GM21528 (cell line): Measurements from ENCODE around the gene TTC28.
"Not testable (repeated sequence)": the region's sequence is repeated elsewhere in the genome, so short reads cannot be mapped to it uniquely, and the experiment has no call there.

Experiments
- ATAC-seq: cut with Tn5 transposase; IDR thresholded peaks from one replicate; pipeline ENCODE4 v1.9.1; 2021; ENCODE audit warnings: mild to moderate bottlenecking, moderate library complexity; ENCODE audit not compliant: unreplicated experiment, low FRiP score

Gene TTC28

DNA sequence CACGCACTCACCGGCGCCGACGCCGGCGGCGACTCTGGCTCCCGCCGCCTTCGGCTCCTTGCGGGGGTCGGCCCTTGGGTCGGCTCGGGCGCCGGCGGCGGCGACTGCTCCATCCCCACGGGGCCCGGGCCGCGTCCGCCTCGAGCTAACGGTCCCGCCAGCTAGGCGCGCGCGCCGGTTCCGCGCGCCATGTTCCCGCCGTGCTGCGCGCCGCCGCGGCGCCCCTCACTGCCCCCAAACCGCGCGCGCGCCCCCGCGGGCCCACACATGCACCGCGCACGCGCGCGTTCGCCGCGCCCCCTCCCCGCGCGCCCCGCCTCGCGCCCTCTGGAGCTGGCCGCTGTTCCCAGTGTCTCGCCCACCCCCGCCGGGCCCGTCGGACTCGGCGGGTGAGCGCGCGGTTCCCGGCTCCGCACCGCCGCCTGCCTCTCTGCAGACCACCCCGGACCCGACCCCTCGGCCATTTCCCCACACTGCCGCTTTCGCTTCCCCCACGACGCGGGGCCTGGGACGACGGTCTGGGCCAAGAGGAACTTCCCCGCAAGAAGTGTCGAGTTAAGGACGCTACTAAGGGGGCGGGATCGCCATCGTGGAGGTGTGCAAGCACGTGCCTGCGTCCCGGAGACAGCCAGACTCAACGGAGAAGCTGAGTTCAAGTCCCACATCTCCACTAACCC lies at the start of gene TTC28:
Gene TTC28 (minus strand): TSS at position 230 of the 677 bp plus-strand sequence. CDS start 117 bp downstream, at position 113.
- ATAC-seq = not testable (repeated sequence)

- no peak for ATAC-seq
Measured at GRCh38 chr22:28728621-28729313, 49.1 kb upstream of the TTC28 start.

DNA sequence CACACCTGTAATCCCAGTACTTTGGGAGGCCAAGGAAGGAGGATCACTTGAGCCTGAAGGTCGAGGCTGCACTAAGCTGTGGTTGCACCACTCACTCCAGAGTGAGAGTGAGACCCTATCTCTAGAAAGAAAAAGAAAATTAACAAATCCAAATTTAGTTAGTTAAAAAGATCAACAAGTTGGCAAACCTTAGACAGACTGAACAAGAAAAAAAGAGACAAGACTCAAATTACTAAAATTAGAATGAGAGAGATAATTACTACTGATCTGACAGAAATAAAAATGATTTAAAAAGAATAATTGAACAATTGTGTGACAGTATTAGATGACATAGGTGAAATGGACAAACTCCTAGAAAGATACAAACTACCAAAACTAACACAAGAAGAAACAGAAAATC lies 48.4 kb upstream of the TTC28 start:
- ATAC-seq = no peak

- no peak for ATAC-seq
Measured at GRCh38 chr22:28718044-28718443, 38.4 kb upstream of the TTC28 start.

GRCh38 chr22:28716686-28717085 lies 37.0 kb upstream of the TTC28 start:
- no peak for ATAC-seq

DNA sequence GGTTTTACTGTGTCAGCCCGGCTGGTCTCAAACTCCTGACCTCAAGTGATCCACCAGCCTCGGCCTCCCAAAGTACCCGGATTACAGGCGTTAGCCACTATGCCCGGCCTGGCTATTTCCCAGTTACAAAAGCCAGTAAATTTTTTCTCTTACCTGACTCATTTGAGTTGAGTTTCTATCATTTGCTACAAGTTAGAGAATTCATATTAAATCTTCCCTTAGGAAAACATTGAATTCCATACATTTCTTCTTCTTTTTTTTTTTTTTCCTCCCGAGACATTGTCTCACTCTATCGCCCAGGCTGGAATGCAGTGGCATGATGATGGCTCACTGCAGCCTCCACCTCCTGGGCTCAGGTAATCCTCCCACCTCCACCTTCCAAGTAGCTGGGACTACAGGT lies 36.0 kb upstream of the TTC28 start:
- no peak for ATAC-seq

DNA sequence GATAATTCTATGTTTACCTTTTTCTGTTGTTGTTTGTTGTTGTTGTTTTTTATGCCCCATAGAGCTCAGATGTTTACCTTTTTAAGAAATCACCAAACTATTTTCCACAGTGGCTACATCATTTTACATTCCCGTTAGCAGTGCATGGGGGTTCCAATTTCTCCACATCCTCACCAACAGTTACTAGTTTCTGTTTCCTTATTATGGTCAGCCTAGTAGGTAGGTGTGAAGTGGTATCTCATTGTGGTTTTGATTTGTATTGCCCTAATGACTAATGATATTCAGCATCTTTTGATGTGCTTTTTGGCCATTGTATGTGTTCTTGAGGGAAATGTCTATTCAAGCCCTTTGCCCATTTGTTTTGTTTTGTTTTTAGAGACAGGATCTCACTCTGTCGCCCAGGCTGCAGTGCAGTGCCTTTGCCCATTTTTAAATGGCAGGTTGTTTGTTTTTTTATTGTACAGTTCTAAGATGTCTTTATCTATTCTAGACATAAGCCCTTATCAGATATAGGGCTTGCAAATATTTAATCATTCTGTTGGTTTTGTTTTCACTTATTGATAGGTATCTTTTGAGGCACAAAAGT lies 34.5 kb upstream of the TTC28 start:
- no peak for ATAC-seq

- no peak for ATAC-seq
Measured at GRCh38 chr22:28711820-28712777, 32.5 kb upstream of the TTC28 start.

- no peak for ATAC-seq
Measured at GRCh38 chr22:28711341-28711740, 31.7 kb upstream of the TTC28 start.

DNA sequence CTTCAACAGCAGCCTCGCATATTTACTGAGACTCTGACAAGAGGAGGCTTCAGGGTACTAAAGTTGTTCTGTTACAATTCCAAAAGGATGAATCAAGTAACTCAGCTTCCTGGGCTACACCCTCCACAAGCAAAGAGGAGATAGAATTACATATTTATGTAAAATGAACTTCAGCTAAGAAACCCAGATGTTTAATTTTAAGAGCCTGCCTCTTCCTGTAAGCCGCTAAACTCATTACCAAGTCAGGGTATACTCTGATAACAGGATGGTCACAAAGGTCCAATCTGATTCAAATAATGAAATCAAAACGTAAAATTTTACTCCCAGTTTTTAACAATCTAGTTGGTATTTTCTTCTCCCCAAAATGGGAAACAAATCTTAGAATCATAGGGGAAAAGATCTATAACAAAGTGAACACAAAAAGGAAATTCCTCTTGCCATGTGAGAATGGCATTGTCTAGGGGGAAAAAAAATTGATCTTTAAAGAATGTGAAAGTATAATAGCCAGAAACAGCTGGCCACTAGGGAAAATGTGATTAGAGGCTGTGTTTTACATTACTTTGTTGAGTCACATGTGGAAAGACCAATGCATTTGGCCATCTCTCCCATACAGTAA lies 31.0 kb upstream of the TTC28 start:
- ATAC-seq = no peak

- ATAC-seq = no peak
Measured at GRCh38 chr22:28710107-28710506, 30.5 kb upstream of the TTC28 start.

GRCh38 chr22:28706845-28707244 lies 27.2 kb upstream of the TTC28 start:
- ATAC-seq = no peak

DNA sequence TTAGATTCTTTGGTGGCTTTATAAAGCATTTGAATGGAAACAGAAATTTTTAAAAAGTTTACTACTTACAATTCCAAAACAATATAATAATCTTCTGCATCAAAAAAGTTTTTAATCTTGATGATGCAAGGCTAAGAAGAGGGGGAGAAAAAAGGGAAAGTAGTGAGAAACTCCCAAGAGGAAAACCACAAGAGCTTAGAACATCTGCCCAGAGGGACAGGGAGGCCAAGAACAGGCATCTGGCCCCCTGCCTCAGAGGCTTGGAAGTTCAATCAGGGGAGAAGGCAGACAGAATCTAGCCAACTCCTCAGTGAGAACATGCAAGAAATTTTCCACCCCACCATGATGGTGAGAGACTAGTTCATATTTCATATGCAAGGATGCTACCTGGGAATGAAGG lies 23.8 kb upstream of the TTC28 start:
- no peak for ATAC-seq

- no peak for ATAC-seq
Measured at GRCh38 chr22:28702891-28703290, 23.3 kb upstream of the TTC28 start.

DNA sequence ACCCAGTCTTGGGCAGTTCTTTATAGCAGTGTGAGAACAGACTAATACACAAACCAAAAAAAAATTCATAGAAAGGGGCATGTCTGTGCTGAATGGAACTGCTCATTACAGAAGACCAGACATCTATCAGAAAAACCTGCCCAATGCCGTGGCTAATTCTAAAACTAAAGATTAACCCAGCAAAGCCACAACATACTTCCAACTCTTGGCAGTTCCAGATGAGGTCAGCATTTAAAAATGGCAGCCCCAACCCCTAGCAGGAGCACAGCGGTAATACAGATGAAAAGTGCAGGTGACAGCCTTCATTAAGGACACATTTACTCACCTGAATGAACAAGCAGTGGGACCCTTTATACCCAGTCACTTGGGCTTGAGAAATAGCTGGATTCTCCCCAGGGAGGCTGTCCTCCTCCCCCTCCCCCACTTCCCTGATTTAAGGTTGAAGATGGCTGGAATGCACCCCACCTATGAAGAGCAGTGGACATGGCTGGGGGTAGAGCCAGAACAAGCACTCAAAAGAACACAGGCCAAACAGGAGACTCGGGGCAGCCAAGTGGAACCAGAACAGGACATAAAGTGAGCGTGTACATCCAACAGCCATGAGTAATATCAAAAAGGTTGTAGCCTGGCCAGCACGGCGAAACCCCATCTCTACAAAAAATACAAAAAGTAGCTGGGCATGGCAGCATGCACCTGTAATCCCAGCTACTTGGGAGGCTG lies 13.6 kb upstream of the TTC28 start:
- ATAC-seq = not testable (repeated sequence)

DNA sequence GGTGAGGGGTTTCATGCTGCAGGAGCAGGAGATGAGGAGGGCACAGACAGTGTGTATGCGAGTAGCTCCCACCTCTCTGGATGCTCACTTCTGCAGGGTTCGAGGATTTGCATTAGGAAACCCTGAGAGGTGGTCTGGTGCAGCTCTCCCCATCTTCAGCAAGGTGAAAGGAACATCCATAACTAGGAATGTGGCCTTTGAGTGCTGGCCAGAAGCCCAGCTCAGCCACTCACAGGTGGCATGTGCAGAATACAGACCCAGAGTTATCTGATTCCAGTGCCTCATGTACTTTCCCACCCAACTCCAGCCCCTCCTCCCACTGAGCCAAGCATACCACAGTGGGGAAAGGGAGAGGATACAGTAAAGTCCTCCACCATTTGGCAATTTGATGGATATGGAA lies 10.2 kb upstream of the TTC28 start:
- ATAC-seq = not testable (repeated sequence)

DNA sequence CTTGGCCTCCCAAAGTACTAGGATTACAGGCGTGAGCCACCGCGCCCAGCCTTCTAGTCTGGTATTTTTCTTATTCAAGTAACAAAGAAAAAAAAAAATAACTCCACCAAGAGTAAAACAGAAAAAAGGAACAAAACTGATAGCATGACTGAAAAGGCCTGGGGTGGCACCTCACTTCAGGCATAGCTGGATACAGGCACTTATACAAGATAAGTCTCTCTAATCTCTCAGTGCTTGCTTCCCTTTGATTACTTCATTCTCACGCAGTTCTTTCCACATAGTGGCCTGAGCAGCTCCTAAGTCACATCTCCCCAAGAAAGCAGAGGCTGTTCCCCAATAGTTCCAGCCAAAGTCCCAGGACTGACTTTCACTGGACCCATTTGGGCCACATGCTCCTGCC lies 3.3 kb upstream of the TTC28 start:
- not testable (repeated sequence) for ATAC-seq

DNA sequence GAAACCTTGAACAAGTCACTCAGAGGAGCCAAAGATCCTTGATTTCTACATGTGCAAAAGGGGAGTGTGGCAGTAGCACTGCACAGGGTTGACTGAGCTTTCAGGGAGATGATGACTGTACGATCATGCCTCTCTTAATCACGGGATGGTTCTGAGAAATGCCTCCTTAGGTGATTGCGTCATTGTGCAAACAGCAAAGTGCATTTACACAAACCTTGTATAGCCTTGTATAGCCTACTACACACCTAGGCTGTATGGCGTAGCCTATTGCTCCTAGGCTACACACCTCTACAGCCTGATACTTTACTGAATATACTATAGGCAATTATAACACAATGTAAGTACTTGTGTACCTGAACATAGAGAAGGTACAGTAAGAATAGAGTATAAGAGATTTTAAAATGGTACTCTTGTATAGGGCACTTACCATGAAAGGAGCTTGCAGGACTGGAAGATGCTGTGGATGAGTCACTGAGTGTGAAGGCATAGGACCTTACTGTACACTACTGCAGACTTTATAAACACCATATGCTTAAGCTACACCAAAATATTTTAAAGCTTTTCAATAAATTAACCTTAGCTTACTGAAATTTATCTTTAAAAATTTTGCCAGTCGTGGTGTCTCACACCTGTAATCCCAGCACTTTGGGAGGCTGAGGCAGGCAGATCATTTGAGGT lies 1.3 kb upstream of the TTC28 start:
- ATAC-seq = not testable (repeated sequence)
